ENCODE results near the gene TMEM53.

TMEM53 gene

GRCh38 chr1:44696789-44697345 is 22.6 kb upstream of the TMEM53 start:
- no peak for DNase-seq (ENCODE audit: low read depth)

GRCh38 chr1:44696101-44696500 is 21.8 kb upstream of the TMEM53 start:
- no peak for DNase-seq (ENCODE audit: low read depth)

- no peak for DNase-seq (ENCODE audit: low read depth)
Measured at GRCh38 chr1:44695671-44696070, 21.4 kb upstream of the TMEM53 start.

- DNase-seq (ENCODE audit: low read depth) = no peak
Measured at GRCh38 chr1:44694863-44695478, 20.7 kb upstream of the TMEM53 start.

GRCh38 chr1:44693900-44694299 is 19.6 kb upstream of the TMEM53 start:
- DNase-seq (ENCODE audit: low read depth) = no peak

GRCh38 chr1:44693159-44693558 is 18.9 kb upstream of the TMEM53 start:
- DNase-seq (ENCODE audit: low read depth) = no peak

- no peak for DNase-seq (ENCODE audit: low read depth)
Measured at GRCh38 chr1:44689447-44689765, 15.1 kb upstream of the TMEM53 start.

- no peak for DNase-seq (ENCODE audit: low read depth)
Measured at GRCh38 chr1:44688760-44689446, 14.6 kb upstream of the TMEM53 start.

GRCh38 chr1:44685881-44686280 is 11.6 kb upstream of the TMEM53 start:
- DNase-seq (ENCODE audit: low read depth) = peak; percentile 15

GRCh38 chr1:44685218-44685617 is 10.9 kb upstream of the TMEM53 start:
- no peak for DNase-seq (ENCODE audit: low read depth)

GRCh38 chr1:44684525-44684924 is 10.2 kb upstream of the TMEM53 start:
- DNase-seq (ENCODE audit: low read depth) = no peak

GRCh38 chr1:44682883-44683265 is 8.6 kb upstream of the TMEM53 start:
- DNase-seq (ENCODE audit: low read depth) = no peak

GRCh38 chr1:44681905-44682882 is 7.9 kb upstream of the TMEM53 start:
- no peak for DNase-seq (ENCODE audit: low read depth)

GRCh38 chr1:44679468-44679867 is 5.2 kb upstream of the TMEM53 start:
- DNase-seq (ENCODE audit: low read depth) = no peak

- no peak for DNase-seq (ENCODE audit: low read depth)
Measured at GRCh38 chr1:44678626-44679025, 4.3 kb upstream of the TMEM53 start.

- DNase-seq (ENCODE audit: low read depth) = no peak
Measured at GRCh38 chr1:44678120-44678519, 3.8 kb upstream of the TMEM53 start.

- peak; percentile 77 for DNase-seq (ENCODE audit: low read depth)
Measured at GRCh38 chr1:44677201-44677766, 3.0 kb upstream of the TMEM53 start.

- DNase-seq (ENCODE audit: low read depth) = peak; percentile 73
Measured at GRCh38 chr1:44676484-44677200, 2.4 kb upstream of the TMEM53 start.

GRCh38 chr1:44675186-44675585 is 905 bp upstream of the TMEM53 start:
- no peak for DNase-seq (ENCODE audit: low read depth)

- DNase-seq (ENCODE audit: low read depth) = no peak
Measured at GRCh38 chr1:44673675-44674112, 587 bp downstream of the TMEM53 start.

GRCh38 chr1:44672961-44673674 is 1.2 kb downstream of the TMEM53 start:
- DNase-seq (ENCODE audit: low read depth) = peak; percentile 7
